BLaER1 (cell line): ENCODE data around the gene PLEKHO2.
"Not testable (repeated sequence)": the region's sequence is repeated elsewhere in the genome, so short reads cannot be mapped to it uniquely, and the experiment has no call there.

Experiments
- H3K27ac ChIP-seq: shearing (Covaris generic); formaldehyde crosslinking; 2 replicates; pipeline ENCODE4 v1.8.1; 2022
- H3K27me3 ChIP-seq: shearing (Covaris generic); formaldehyde crosslinking; 2 replicates; pipeline ENCODE4 v1.8.1; 2022
- H3K36me3 ChIP-seq: shearing (Covaris generic); formaldehyde crosslinking; 2 replicates; pipeline ENCODE4 v1.8.1; 2022
- H3K4me1 ChIP-seq: shearing (Covaris generic); formaldehyde crosslinking; 2 replicates; pipeline ENCODE4 v1.8.1; 2022
- H3K4me2 ChIP-seq: shearing (Covaris generic); formaldehyde crosslinking; 2 replicates; pipeline ENCODE4 v1.8.1; 2022
- H3K4me3 ChIP-seq: shearing (Covaris generic); formaldehyde crosslinking; 2 replicates; pipeline ENCODE4 v1.8.1; 2022
- H3K9ac ChIP-seq: shearing (Covaris generic); formaldehyde crosslinking; 2 replicates; pipeline ENCODE4 v1.8.1; 2022
- H3K9me3 ChIP-seq: shearing (Covaris generic); formaldehyde crosslinking; 2 replicates; pipeline ENCODE4 v1.8.1; 2022
- H4K20me1 ChIP-seq: shearing (Covaris generic); formaldehyde crosslinking; 2 replicates; pipeline ENCODE4 v1.8.1; 2022
- Cebpa-rat ChIP-seq: shearing (Covaris generic); IDR thresholded peaks from 2 replicates; pipeline ENCODE4 v1.8.1; 2022

The PLEKHO2 gene, protein sequence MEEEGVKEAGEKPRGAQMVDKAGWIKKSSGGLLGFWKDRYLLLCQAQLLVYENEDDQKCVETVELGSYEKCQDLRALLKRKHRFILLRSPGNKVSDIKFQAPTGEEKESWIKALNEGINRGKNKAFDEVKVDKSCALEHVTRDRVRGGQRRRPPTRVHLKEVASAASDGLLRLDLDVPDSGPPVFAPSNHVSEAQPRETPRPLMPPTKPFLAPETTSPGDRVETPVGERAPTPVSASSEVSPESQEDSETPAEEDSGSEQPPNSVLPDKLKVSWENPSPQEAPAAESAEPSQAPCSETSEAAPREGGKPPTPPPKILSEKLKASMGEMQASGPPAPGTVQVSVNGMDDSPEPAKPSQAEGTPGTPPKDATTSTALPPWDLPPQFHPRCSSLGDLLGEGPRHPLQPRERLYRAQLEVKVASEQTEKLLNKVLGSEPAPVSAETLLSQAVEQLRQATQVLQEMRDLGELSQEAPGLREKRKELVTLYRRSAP

DNA sequence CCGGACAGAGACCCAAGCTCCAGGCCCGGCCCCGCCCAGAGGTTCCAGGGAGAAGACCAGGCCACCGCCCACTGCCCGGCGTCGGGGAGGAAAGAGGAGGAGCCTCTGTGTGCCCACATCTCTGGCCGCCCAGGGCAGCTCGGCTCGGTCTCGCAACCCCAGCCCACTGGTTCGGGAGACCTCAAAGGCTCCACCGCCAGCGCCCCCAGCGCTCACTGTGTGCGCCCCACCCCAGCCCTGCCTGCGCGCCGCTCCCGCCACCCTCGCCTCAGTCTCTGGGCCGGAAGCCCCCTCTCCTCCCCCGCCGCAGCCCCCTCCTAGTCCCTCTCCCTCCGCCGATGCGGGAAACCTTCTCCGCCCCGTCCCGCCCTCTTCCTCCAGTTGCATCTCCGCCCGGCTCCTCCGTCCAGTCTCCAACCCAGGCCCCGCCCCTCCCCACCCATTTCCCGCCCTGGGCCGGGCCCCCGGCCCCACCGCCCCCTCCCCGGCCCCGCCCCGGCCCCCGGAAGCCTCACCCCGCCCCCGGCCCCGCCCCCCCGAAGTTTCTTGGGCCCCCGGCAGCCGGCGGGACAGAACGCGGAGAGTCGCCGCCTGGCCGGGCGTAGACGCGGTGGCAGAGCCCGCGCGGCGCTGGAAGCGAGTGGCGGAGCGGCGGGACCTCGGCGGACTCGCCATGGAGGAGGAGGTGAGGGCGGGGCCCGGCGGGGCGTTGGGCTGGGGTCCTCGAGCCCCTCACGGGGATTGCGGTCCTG is at the start of gene PLEKHO2:
Gene PLEKHO2 (plus strand): TSS at position 572 of the 752 bp plus-strand sequence. CDS start 102 bp downstream, at position 674.
- no peaks in the 10 kb centered on the region for H3K27me3 ChIP-seq
- H4K20me1 ChIP-seq = peaks cover 41% of the 10 kb centered on the region
- H3K9me3 ChIP-seq = no peaks in the 10 kb centered on the region
- H3K9ac ChIP-seq = peak within 1 kb of the TSS; percentile 89
- H3K4me2 ChIP-seq = peak within 1 kb of the TSS; percentile 98
- no peaks in the 10 kb centered on the region for H3K36me3 ChIP-seq
- H3K4me1 ChIP-seq = peaks cover 92% of the 10 kb centered on the region
- H3K4me3 ChIP-seq = peak within 1 kb of the TSS; percentile 84
- peak within 1 kb of the TSS; percentile 88 for H3K27ac ChIP-seq
- no peak for TF ChIP-seq Cebpa-rat

DNA sequence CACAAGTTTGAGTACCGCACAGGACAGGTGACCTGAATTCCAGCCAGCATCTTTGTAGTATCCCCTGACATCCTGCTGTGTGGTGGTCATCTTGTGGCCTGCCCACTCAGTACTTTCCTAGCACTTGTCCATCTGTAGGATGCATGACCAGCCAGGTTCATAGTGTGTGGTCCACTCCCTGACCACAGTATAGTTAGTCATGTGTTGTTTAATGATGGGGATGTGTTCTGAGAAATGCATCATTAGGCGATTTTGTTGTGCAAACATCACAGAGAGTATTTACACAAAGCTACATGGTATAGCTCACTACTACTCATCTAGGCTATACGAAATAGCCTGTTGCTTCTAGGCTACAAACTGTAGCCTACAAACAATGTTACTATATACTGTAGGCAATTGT is 49.4 kb upstream of the PLEKHO2 start:
- TF ChIP-seq Cebpa-rat = no peak
- Histone ChIP-seq H3K9me3 (no peaks in the 10 kb centered on the region), H3K27me3 (no peaks in the 10 kb centered on the region), H3K4me1 (no peaks in the 10 kb centered on the region), H3K4me3 (no peak overlapping the region), H3K36me3 (no peaks in the 10 kb centered on the region), H3K4me2 (no peak overlapping the region), H4K20me1 (no peaks in the 10 kb centered on the region), H3K9ac (no peak overlapping the region), H3K27ac (no peak overlapping the region)

DNA sequence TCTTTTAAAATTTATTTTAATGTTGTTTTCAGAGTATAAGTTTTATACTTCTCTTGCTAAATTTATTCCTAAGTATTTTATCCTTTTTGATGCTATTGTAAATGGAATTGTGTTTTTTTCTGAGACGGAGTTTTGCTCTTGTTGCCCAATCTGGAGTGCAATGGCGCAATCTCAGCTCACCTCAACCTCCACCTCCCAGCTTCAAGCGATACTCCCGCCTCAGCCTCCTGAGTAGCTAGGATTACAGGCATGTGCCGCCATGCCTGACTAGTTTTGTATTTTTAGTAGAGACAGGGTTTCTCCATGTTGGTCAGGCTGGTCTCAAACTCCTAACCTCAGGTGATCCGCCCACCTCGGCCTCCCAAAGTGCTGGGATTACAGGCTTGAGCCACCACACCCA is 46.4 kb upstream of the PLEKHO2 start:
- not testable (repeated sequence) for H3K4me2 ChIP-seq, H3K4me1 ChIP-seq, H3K36me3 ChIP-seq, H3K9me3 ChIP-seq, H4K20me1 ChIP-seq, H3K4me3 ChIP-seq, H3K9ac ChIP-seq, H3K27ac ChIP-seq, H3K27me3 ChIP-seq

DNA sequence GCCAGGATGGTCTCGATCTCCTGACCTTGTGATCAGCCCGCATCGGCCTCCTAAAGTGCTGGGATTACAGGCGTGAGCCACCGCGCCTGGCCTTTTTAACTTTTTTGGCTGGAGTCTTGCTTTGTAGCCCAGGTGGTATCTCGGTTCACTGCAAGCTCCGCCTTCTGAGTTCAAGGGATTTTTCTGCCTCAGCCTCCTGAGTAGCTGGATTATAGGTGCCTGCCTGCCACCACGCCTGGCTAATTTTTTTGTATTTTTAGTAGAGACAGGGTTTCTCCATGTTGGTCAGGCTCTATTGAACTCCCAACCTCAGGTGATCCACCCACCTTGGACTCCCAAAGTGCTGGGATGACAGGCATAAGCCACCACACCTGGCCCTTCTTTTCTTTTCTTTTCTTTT is 45.8 kb upstream of the PLEKHO2 start:
- H3K27me3 ChIP-seq, H3K4me3 ChIP-seq, H3K9me3 ChIP-seq, H3K4me2 ChIP-seq, H3K36me3 ChIP-seq, H3K4me1 ChIP-seq, H4K20me1 ChIP-seq, H3K27ac ChIP-seq, H3K9ac ChIP-seq: not testable (repeated sequence)

DNA sequence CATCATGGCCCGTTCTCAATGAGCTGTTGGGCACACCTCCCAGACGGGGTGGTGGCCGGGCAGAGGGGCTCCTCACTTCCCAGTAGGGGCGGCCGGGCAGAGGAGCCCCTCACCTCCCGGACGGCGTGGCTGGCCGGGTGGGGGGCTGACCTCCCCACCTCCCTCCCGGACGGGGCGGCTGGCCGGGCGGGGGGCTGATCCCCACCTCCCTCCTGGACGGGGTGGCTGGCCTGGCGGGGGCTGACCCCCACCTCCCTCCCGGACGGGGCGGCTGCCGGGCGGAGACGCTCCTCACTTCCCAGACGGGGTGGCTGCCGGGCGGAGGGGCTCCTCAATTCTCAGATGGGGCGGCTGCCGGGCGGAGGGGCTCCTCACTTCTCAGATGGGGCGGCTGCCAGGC is 42.8 kb upstream of the PLEKHO2 start:
- not testable (repeated sequence) for H3K27ac ChIP-seq, H3K9me3 ChIP-seq, H3K4me3 ChIP-seq, H3K9ac ChIP-seq, H3K4me1 ChIP-seq, H3K4me2 ChIP-seq, H4K20me1 ChIP-seq, H3K27me3 ChIP-seq, H3K36me3 ChIP-seq

DNA sequence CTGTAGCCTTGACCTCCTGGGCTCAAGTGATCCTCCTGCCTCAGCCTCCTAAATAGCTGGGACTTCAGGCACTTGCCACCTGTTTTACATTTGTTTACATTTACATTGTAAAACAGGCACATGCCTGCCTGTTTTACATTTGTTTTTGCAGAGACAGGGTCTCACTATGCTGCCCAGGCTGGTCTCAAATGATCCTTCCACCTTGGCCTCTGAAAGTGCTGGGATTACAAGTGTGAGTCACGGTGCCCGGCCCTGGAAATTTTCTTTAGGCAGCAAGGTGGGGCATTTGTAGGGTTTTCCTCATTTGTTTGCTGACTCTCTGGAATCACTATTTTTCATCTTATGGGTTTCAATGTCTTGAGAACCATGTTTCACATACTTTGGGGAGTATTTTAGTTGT is 41.2 kb upstream of the PLEKHO2 start:
- H3K9me3 ChIP-seq = no peaks in the 10 kb centered on the region
- no peak overlapping the region for H3K4me3 ChIP-seq
- no peaks in the 10 kb centered on the region for H4K20me1 ChIP-seq
- H3K9ac ChIP-seq = no peak overlapping the region
- TF ChIP-seq Cebpa-rat = no peak
- H3K4me1 ChIP-seq = no peaks in the 10 kb centered on the region
- no peak overlapping the region for H3K4me2 ChIP-seq
- H3K27me3 ChIP-seq = no peaks in the 10 kb centered on the region
- no peak overlapping the region for H3K27ac ChIP-seq
- no peaks in the 10 kb centered on the region for H3K36me3 ChIP-seq

DNA sequence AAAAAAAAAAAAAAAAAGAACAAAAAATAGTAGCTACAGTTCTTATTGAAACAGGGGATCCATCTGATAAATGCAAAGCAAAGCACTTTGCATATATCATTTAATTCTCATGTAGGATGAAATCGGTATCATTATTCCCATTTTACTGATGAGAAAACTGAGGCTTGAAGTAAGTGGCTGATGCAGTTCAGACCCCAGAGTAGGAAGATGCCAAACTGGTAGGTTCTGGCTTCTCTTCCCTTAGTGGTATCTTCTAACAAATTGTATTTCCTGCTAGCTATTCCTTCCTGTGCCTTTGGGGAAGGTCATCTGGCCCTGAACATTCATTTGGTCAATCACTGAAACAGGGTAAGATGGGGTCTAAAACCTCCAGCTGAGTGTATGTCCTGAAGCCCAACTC is 38.2 kb upstream of the PLEKHO2 start:
- TF ChIP-seq Cebpa-rat = no peak
- Histone ChIP-seq H3K27ac (no peak overlapping the region), H3K9ac (no peak overlapping the region), H3K4me2 (no peak overlapping the region), H3K4me3 (no peak overlapping the region), H3K9me3 (no peaks in the 10 kb centered on the region), H3K4me1 (no peaks in the 10 kb centered on the region), H4K20me1 (no peaks in the 10 kb centered on the region), H3K27me3 (no peaks in the 10 kb centered on the region), H3K36me3 (no peaks in the 10 kb centered on the region)

DNA sequence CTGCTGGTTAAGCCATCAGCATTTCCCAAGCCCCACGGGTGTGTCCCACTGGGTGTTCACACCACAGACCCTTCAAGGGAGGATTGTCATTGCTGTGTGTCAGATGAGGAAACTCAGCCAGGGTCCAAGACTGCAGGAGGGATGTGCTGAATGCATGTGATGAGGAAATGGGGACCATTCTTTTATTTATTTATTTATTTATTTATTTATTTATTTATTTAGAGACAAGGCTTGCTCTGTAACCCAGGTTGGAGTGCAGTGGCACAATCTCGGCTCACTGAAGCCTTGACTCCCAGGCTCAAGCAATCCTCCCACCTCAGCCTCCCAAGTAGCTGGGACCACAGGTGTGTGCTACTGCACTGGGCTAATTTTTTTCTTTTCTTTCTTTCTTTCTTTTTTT is 37.1 kb upstream of the PLEKHO2 start:
- H4K20me1 ChIP-seq = no peaks in the 10 kb centered on the region
- H3K4me1 ChIP-seq = peaks cover 10% of the 10 kb centered on the region
- TF ChIP-seq Cebpa-rat = no peak
- H3K4me2 ChIP-seq = no peak overlapping the region
- no peaks in the 10 kb centered on the region for H3K9me3 ChIP-seq
- H3K27ac ChIP-seq = no peak overlapping the region
- no peaks in the 10 kb centered on the region for H3K36me3 ChIP-seq
- H3K27me3 ChIP-seq = no peaks in the 10 kb centered on the region
- H3K4me3 ChIP-seq = no peak overlapping the region
- no peak overlapping the region for H3K9ac ChIP-seq

DNA sequence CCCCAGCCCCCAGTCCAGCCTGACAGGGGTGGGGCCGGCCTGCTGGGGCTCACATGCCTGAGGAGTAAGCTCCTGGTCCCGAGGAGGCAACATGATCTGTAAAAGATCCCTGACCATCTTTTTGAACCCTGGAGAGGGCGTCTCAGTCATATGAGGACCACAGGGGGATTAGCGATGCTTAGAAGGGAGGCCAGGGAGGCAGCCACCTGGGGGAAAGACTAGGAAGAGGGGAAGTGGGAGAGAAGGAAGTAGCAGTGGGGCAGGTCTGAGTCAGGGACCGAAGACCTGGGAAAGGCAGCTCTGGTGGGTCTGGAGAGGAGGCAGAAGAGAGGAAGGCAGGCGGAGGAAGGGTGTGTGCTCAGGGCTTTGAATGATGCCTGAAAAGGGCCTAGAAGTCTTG is 35.2 kb upstream of the PLEKHO2 start:
- Histone ChIP-seq H3K27me3 (no peaks in the 10 kb centered on the region), H3K4me2 (no peak overlapping the region), H3K4me3 (no peak overlapping the region), H3K4me1 (peaks cover 29% of the 10 kb centered on the region), H3K36me3 (no peaks in the 10 kb centered on the region), H3K9me3 (no peaks in the 10 kb centered on the region), H4K20me1 (no peaks in the 10 kb centered on the region), H3K9ac (no peak overlapping the region), H3K27ac (no peak overlapping the region)
- no peak for TF ChIP-seq Cebpa-rat

DNA sequence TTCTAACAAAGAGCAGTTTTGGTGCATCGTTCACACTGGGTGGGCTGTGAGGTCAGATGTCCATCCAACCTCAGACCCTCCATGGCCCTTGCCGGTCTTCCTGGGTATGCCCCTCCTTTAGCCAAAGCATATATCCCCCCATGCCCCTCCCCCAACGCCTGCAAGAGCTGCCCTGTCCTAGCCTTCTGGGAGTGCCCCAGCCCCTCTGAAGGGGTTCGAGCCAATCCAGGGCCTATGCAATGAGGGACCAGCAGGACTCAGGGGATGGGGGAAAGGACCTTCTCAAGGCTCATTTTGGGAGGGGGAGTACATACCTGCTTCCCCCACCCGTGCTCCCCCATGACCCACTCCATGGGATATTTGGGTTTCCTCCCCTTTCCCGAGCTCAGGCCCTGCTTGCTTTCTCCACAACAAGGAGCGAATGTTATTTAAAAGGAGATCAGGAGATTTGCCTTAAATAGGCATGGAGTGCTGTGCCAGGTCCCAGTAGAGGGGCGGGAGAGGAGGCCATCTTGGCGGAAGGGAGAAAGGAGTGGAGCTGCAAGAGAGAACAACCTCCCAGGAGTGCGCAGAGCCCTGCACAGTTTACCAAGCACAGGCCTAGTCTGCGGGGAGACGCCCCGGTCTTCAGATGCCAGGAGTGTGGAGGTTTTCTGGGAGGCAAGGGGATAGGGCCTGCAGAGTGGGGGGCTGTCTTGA is 34.5 kb upstream of the PLEKHO2 start:
- H3K27ac ChIP-seq = no peak overlapping the region
- no peak overlapping the region for H3K4me2 ChIP-seq
- no peak overlapping the region for H3K4me3 ChIP-seq
- H4K20me1 ChIP-seq = no peaks in the 10 kb centered on the region
- no peaks in the 10 kb centered on the region for H3K27me3 ChIP-seq
- H3K4me1 ChIP-seq = peaks cover 36% of the 10 kb centered on the region
- no peaks in the 10 kb centered on the region for H3K9me3 ChIP-seq
- no peaks in the 10 kb centered on the region for H3K36me3 ChIP-seq
- no peak for TF ChIP-seq Cebpa-rat
- no peak overlapping the region for H3K9ac ChIP-seq
